ENCODE results near the gene SAFB.

Gene SAFB

GRCh38 chr19:5672708-5673459 is 50.0 kb downstream of the SAFB start:
- no peak for TF ChIP-seq TSHZ2 (CRISPR knock-in tag; IDR thresholded peaks at IDR 0.05)
- no peak for TF ChIP-seq CSDC2 (CRISPR knock-in tag; IDR thresholded peaks at IDR 0.05)
- no peak for TF ChIP-seq ZFP30 (CRISPR knock-in tag; IDR thresholded peaks at IDR 0.05)
- no peak for TF ChIP-seq RARB (CRISPR knock-in tag; IDR thresholded peaks at IDR 0.05)
- no peak for TF ChIP-seq POU6F1 (CRISPR knock-in tag; IDR thresholded peaks at IDR 0.05; ENCODE audit: borderline replicate concordance, low read depth)
- TF ChIP-seq ZFP3 (CRISPR knock-in tag; IDR thresholded peaks at IDR 0.05): no peak
- TF ChIP-seq ISL1 (CRISPR knock-in tag; IDR thresholded peaks at IDR 0.05): no peak
- ATAC-seq: no peak

GRCh38 chr19:5673752-5674151 is 50.9 kb downstream of the SAFB start:
- ATAC-seq: no peak
- TF ChIP-seq PPARA (CRISPR knock-in tag; IDR thresholded peaks at IDR 0.05; ENCODE audit: borderline replicate concordance) (no peak), ESRRG (CRISPR knock-in tag; IDR thresholded peaks at IDR 0.05) (no peak), RARB (CRISPR knock-in tag; IDR thresholded peaks at IDR 0.05) (no peak), ZNF70 (CRISPR knock-in tag; IDR thresholded peaks at IDR 0.05) (no peak), CSRNP3 (CRISPR knock-in tag; IDR thresholded peaks at IDR 0.05) (no peak), ZFP30 (CRISPR knock-in tag; IDR thresholded peaks at IDR 0.05) (no peak), ZC3H10 (CRISPR knock-in tag; IDR thresholded peaks at IDR 0.05) (no peak), ZNF8 (CRISPR knock-in tag; IDR thresholded peaks at IDR 0.05) (no peak), CREB5 (CRISPR knock-in tag; IDR thresholded peaks at IDR 0.05; ENCODE audit: low read depth) (no peak), ISL1 (CRISPR knock-in tag; IDR thresholded peaks at IDR 0.05) (no peak), PATZ1 (CRISPR knock-in tag; IDR thresholded peaks at IDR 0.05; ENCODE audit: borderline replicate concordance) (no peak), BACH2 (CRISPR knock-in tag; IDR thresholded peaks at IDR 0.05; ENCODE audit: borderline replicate concordance) (no peak), SNAI2 (CRISPR knock-in tag; IDR thresholded peaks at IDR 0.05) (no peak), ZNF565 (CRISPR knock-in tag; conservative IDR thresholded peaks at IDR 0.05; ENCODE audit: low read depth) (no peak), GLIS3 (CRISPR knock-in tag; IDR thresholded peaks at IDR 0.05) (no peak), ARNTL (CRISPR knock-in tag; IDR thresholded peaks at IDR 0.05; ENCODE audit: borderline replicate concordance, low read depth) (no peak), ZFP3 (CRISPR knock-in tag; IDR thresholded peaks at IDR 0.05) (no peak), CSDC2 (CRISPR knock-in tag; IDR thresholded peaks at IDR 0.05) (no peak), TOX (CRISPR knock-in tag; IDR thresholded peaks at IDR 0.05; ENCODE audit: borderline replicate concordance) (no peak)

- ATAC-seq: no peak
- TF ChIP-seq OSR1 (CRISPR knock-in tag; IDR thresholded peaks at IDR 0.05) (no peak), SNAI2 (CRISPR knock-in tag; IDR thresholded peaks at IDR 0.05) (no peak), CREB5 (CRISPR knock-in tag; IDR thresholded peaks at IDR 0.05; ENCODE audit: low read depth) (no peak), POU6F1 (CRISPR knock-in tag; IDR thresholded peaks at IDR 0.05; ENCODE audit: borderline replicate concordance, low read depth) (no peak), GLIS3 (CRISPR knock-in tag; IDR thresholded peaks at IDR 0.05) (no peak), ZNF70 (CRISPR knock-in tag; IDR thresholded peaks at IDR 0.05) (no peak), PATZ1 (CRISPR knock-in tag; IDR thresholded peaks at IDR 0.05; ENCODE audit: borderline replicate concordance) (no peak), ARNTL (CRISPR knock-in tag; IDR thresholded peaks at IDR 0.05; ENCODE audit: borderline replicate concordance, low read depth) (no peak)
These were observed 51.8 kb downstream of the SAFB start for GRCh38 chr19:5674714-5675113.
